ENCODE data around the gene DNMBP.
"Not testable (repeated sequence)": the region's sequence is repeated elsewhere in the genome, so short reads cannot be mapped to it uniquely, and the experiment has no call there.

Gene DNMBP

DNA sequence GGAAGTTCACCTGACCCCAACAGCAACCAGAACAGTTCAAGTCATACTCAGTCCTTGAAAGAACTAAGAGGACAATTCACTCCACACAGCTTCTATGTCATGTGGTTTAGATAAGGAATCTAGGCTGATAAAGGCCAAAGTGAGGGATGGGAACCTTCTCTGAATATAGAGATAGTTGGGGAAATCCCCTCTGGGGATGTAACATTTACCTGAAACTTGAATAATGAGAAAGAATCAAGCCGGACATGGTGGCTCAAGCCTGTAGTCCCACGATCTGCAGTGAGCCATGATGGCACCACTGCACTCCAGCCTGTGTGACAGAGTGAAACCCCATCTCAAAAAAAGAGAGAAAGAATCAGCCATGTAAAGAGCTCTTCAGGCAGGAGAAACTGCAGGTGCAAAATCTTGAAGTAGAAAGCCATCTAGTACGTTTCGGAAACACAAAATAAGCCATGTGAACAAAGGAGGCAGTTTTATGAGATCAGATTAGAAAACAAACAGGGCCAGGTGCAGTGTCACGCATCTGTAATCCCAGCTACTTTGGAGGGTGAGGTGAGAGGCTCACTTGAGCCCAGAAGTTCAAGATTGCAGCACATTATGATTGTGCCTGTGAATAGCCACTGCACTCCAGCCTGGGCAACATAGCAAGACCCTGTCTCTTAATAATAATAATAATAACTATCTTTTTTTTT lies 4.5 kb upstream of the DNMBP start:
- no peak for DNase-seq
- Histone ChIP-seq H3K4me3 (ENCODE audit: low read depth, low read length) (no peak overlapping the region), H3K27me3 (replicated peaks) (no peaks in the 10 kb centered on the region), H3K27ac (no peak overlapping the region), H3K36me3 (replicated peaks) (no peaks in the 10 kb centered on the region)
- TF ChIP-seq, protein P1, sequence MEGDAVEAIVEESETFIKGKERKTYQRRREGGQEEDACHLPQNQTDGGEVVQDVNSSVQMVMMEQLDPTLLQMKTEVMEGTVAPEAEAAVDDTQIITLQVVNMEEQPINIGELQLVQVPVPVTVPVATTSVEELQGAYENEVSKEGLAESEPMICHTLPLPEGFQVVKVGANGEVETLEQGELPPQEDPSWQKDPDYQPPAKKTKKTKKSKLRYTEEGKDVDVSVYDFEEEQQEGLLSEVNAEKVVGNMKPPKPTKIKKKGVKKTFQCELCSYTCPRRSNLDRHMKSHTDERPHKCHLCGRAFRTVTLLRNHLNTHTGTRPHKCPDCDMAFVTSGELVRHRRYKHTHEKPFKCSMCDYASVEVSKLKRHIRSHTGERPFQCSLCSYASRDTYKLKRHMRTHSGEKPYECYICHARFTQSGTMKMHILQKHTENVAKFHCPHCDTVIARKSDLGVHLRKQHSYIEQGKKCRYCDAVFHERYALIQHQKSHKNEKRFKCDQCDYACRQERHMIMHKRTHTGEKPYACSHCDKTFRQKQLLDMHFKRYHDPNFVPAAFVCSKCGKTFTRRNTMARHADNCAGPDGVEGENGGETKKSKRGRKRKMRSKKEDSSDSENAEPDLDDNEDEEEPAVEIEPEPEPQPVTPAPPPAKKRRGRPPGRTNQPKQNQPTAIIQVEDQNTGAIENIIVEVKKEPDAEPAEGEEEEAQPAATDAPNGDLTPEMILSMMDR (IDR thresholded peaks at IDR 0.05; ENCODE audit: low read depth, low read length, missing control alignments), result no peak
- in situ Hi-C loops (cut with HindIII; ENCODE audit: low pct_ligation_motif_present, low sequenced_read_pairs), result no loop called here

- DNase-seq, result no peak
- in situ Hi-C loops (cut with HindIII; ENCODE audit: low pct_ligation_motif_present, low sequenced_read_pairs), result no loop called here
- Histone ChIP-seq H3K27ac (no peak overlapping the region), H3K27me3 (replicated peaks) (no peaks in the 10 kb centered on the region), H3K4me3 (ENCODE audit: low read depth, low read length) (no peak overlapping the region), H3K36me3 (replicated peaks) (no peaks in the 10 kb centered on the region)
- TF ChIP-seq, protein P1 (IDR thresholded peaks at IDR 0.05; ENCODE audit: low read depth, low read length, missing control alignments), result no peak
Observed at GRCh38 chr10:100013621-100014020, 3.9 kb upstream of the DNMBP start.

DNA sequence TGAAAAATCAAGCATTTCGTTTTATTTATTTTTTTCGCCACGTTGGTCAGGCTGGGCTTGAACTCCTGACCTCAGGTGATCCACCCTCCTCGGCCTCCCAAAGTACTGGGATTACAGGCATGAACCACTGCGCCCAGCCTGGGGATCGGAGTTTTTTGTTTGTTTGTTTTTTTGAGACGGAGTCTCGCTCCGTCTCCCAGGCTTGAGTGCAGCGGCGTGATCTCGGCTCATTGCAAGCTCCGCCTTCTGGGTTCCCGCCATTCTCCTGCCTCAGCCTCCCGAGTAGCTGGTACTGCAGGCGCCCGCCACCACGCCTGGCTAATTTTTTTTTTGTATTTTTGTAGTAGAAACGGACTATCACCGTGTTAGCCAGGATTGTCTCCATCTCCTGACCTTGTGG lies 2.2 kb upstream of the DNMBP start:
- in situ Hi-C loops (cut with HindIII; ENCODE audit: low pct_ligation_motif_present, low sequenced_read_pairs); H3K4me3 ChIP-seq (ENCODE audit: low read depth, low read length); DNase-seq: not testable (repeated sequence)

GRCh38 chr10:100009283-100009792 lies 409 bp downstream of the DNMBP start:
- peak overlapping the region; percentile 79 for H3K4me3 ChIP-seq (ENCODE audit: low read depth, low read length)
- TF ChIP-seq, protein P1 (IDR thresholded peaks at IDR 0.05; ENCODE audit: low read depth, low read length, missing control alignments), result peak; percentile 63
- no peaks in the 10 kb centered on the region for H3K27me3 ChIP-seq (replicated peaks)
- no peak for DNase-seq
- in situ Hi-C loops (cut with HindIII; ENCODE audit: low pct_ligation_motif_present, low sequenced_read_pairs), result no loop called here
- no peaks in the 10 kb centered on the region for H3K36me3 ChIP-seq (replicated peaks)
- peak overlapping the region; percentile 79 for H3K27ac ChIP-seq

More for the DNA sequence above, 2.2 kb upstream of the DNMBP start:
- H3K36me3 ChIP-seq (replicated peaks); H3K27ac ChIP-seq; H3K27me3 ChIP-seq (replicated peaks): not testable (repeated sequence)

GRCh38 chr10:100008708-100009282 lies 952 bp downstream of the DNMBP start:
- H3K4me3 ChIP-seq (ENCODE audit: low read depth, low read length), result peak overlapping the region; percentile 79
- DNase-seq, result no peak
- in situ Hi-C loops (cut with HindIII; ENCODE audit: low pct_ligation_motif_present, low sequenced_read_pairs), result no loop called here
- no peaks in the 10 kb centered on the region for H3K27me3 ChIP-seq (replicated peaks)
- H3K27ac ChIP-seq, result peak overlapping the region; percentile 79
- H3K36me3 ChIP-seq (replicated peaks), result no peaks in the 10 kb centered on the region
- TF ChIP-seq, protein P1 (IDR thresholded peaks at IDR 0.05; ENCODE audit: low read depth, low read length, missing control alignments), result no peak

DNA sequence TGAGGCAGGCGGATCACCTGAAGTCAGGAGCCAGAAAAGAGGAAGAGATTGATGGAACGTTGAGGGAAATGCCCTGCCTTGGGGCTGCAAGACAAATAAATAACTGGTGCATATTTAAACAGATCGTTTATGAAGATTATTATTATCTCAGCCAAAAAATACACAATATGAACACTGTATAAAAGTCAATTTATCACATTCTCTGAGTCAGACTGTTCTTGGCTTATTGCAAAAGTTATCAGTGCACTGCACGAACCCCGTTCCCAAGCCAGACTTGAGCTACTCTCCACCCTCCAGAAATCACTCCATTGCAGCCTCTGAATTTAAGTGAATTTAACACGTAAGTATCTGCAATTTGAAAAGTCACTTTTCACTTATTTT lies 1.6 kb downstream of the DNMBP start:
- in situ Hi-C loops (cut with HindIII; ENCODE audit: low pct_ligation_motif_present, low sequenced_read_pairs), result no loop called here
- TF ChIP-seq, protein P1 (IDR thresholded peaks at IDR 0.05; ENCODE audit: low read depth, low read length, missing control alignments), result no peak
- no peak for DNase-seq
- no peaks in the 10 kb centered on the region for H3K36me3 ChIP-seq (replicated peaks)
- H3K4me3 ChIP-seq (ENCODE audit: low read depth, low read length), result peak overlapping the region; percentile 79
- H3K27me3 ChIP-seq (replicated peaks), result no peaks in the 10 kb centered on the region
- H3K27ac ChIP-seq, result peak overlapping the region; percentile 79

Measured in brain microvascular endothelial cell (primary cell).